GM12878 (cell line): Measurements from ENCODE around the gene MICALL2. TPM values are rescaled to one million over a fixed set of nuclear protein-coding genes. Genes with fewer than 3 reads are reported as not detected.

Experiments used
- ATAC-seq: fragments of 200-7000 bp; cut with Tn5 transposase; 3 replicates; pipeline ENCODE4 v1.9.1; 2020; ENCODE audit warnings: mild to moderate bottlenecking, moderate library complexity
- BruUV-seq: library from RNA; stranded (reverse); fragments of 400-500 nt; replicated peaks from 2 replicates; lab custom pipeline; 2021; lab: Mats Ljungman, UMichigan
- CTCF ChIA-PET: fragments of 300-600 bp; sonication (Branson Sonifier 250); formaldehyde crosslinking; extraction: SDS; loops from one replicate; lab custom pipeline; 2021; ENCODE audit warnings: inconsistent platforms; lab: Yijun Ruan, JAX
- POLR2A ChIA-PET: fragments of 350-600 bp; formaldehyde crosslinking; extraction: SDS; loops from one replicate; lab custom pipeline; 2021; ENCODE audit warnings: inconsistent platforms; lab: Charles Lee
- RAD21 ChIA-PET: fragments of 300-600 bp; sonication (Branson Sonifier 250); formaldehyde crosslinking; loops from one replicate; lab custom pipeline; 2023; ENCODE audit warnings: antibody characterized with exemption; ENCODE audit not compliant: unreplicated experiment; lab: Charles Lee
- SMC1A ChIA-PET: fragments of 300-600 bp; sonication (Branson Sonifier 250); formaldehyde crosslinking; loops from one replicate; lab custom pipeline; 2023; ENCODE audit not compliant: unreplicated experiment, uncharacterized antibody; lab: Charles Lee
- DNase-seq: peaks from one replicate; pipeline ENCODE4 v3.0.0-alpha.2; 2011; ENCODE audit warnings: low read depth, low spot score
- FAIRE-seq: peaks from 3 replicates; lab custom pipeline; 2011; peaks lifted over from hg19 to GRCh38; lab: Jason Lieb, UNC
- H2AFZ ChIP-seq: 2 replicates; pipeline ENCODE4 v1.6.0; 2011; ENCODE audit warnings: low read depth, low read length, control low read depth; ENCODE audit not compliant: control insufficient read depth
- H3K27ac ChIP-seq: 2 replicates; pipeline ENCODE4 v1.5.1; 2011; ENCODE audit warnings: control low read depth; ENCODE audit not compliant: control insufficient read depth, insufficient read depth
- H3K27me3 ChIP-seq, 2 experiments: replicated peaks in 1 of 2; 2 replicates each; pipeline versions ENCODE4 v1.6.0 to v1.6.1; 2011; ENCODE audit warnings: low read length in 1 of 2; ENCODE audit not compliant: control insufficient read depth in 2 of 2, insufficient read depth in 2 of 2
- H3K36me3 ChIP-seq, 2 experiments: 2 replicates each; pipeline ENCODE4 v1.5.1; 2011; ENCODE audit warnings: low read length in 1 of 2; ENCODE audit not compliant: control insufficient read depth in 2 of 2, insufficient read depth in 2 of 2
- H3K4me1 ChIP-seq: 2 replicates; pipeline ENCODE4 v1.6.1; 2011; ENCODE audit warnings: mild to moderate bottlenecking, low read length, moderate library complexity, mixed read lengths; ENCODE audit not compliant: control insufficient read depth, insufficient read depth
- H3K4me2 ChIP-seq: 2 replicates; pipeline ENCODE4 v1.6.0; 2011; ENCODE audit warnings: control low read depth; ENCODE audit not compliant: control insufficient read depth, insufficient read depth
- H3K4me3 ChIP-seq: fragments of 200-600 bp; sonication (generic); 2 replicates; pipeline ENCODE4 v1.5.1; 2016
- H3K79me2 ChIP-seq: 2 replicates; pipeline ENCODE4 v1.6.0; 2011; ENCODE audit warnings: low read length; ENCODE audit not compliant: control insufficient read depth, insufficient read depth
- H3K9ac ChIP-seq: 2 replicates; pipeline ENCODE4 v1.8.0; 2011; ENCODE audit warnings: low read length, control low read depth, mixed read lengths; ENCODE audit not compliant: control insufficient read depth, insufficient read depth
- H3K9me3 ChIP-seq: replicated peaks from 3 replicates; pipeline ENCODE4 v1.5.1; 2011; ENCODE audit warnings: mild to moderate bottlenecking, low read length; ENCODE audit not compliant: control insufficient read depth, insufficient read depth
- H4K20me1 ChIP-seq: 2 replicates; pipeline ENCODE4 v1.6.0; 2011; ENCODE audit not compliant: control insufficient read depth, insufficient read depth
- BHLHE40 ChIP-seq, 2 experiments: fragments of 450-650 bp in 1 of 2; IDR thresholded peaks; 2 replicates each; pipeline ENCODE4 v1.6.1; 2011 to 2017; ENCODE audit warnings: low read depth in 2 of 2, borderline replicate concordance in 1 of 2, improper control_type of control experiment in 1 of 2, low read length in 1 of 2, mild to moderate bottlenecking in 1 of 2
- CREM ChIP-seq: IDR thresholded peaks from 2 replicates; pipeline ENCODE4 v1.6.1; 2014; ENCODE audit warnings: antibody characterized with exemption, low read depth
- IKZF1 ChIP-seq: fragments of 450-650 bp; conservative IDR thresholded peaks from 2 replicates; pipeline ENCODE4 v1.6.1; 2017; ENCODE audit warnings: antibody characterized with exemption, mild to moderate bottlenecking
- LARP7 ChIP-seq: fragments of 450-650 bp; IDR thresholded peaks from 2 replicates; pipeline ENCODE4 v1.6.1; 2017; ENCODE audit warnings: mild to moderate bottlenecking
- MXI1 ChIP-seq: fragments of 150-350 bp; IDR thresholded peaks from 2 replicates; pipeline ENCODE4 v1.6.1; 2011; ENCODE audit warnings: low read depth, mild to moderate bottlenecking, inconsistent platforms, low read length, improper control_type of control experiment
- MYB ChIP-seq: fragments of 150-350 bp; IDR thresholded peaks from 2 replicates; pipeline ENCODE4 v1.6.1; 2014; ENCODE audit warnings: mild to moderate bottlenecking, low read depth, low read length, borderline replicate concordance
- NR2C2 ChIP-seq: IDR thresholded peaks from 2 replicates; pipeline ENCODE4 v1.6.1; 2011; ENCODE audit warnings: borderline replicate concordance, low read depth; ENCODE audit not compliant: control insufficient read depth, insufficient read length
- PBX3 ChIP-seq: IDR thresholded peaks from 2 replicates; pipeline ENCODE4 v1.6.1; 2011; ENCODE audit warnings: mild to moderate bottlenecking, low read depth, low read length, moderate library complexity; ENCODE audit not compliant: insufficient replicate concordance
- RAD51 ChIP-seq: fragments of 450-650 bp; IDR thresholded peaks from 2 replicates; pipeline ENCODE4 v1.6.1; 2016; ENCODE audit warnings: moderate library complexity, mild to moderate bottlenecking, inconsistent platforms
- RUNX3 ChIP-seq: IDR thresholded peaks from 2 replicates; pipeline ENCODE4 v1.6.1; 2012; ENCODE audit warnings: low read length, inconsistent platforms
- SMC3 ChIP-seq: IDR thresholded peaks from 2 replicates; pipeline ENCODE4 v1.6.1; 2011; ENCODE audit warnings: low read length, improper control_type of control experiment, borderline replicate concordance
- SREBF2 ChIP-seq: IDR thresholded peaks from 2 replicates; pipeline ENCODE4 v1.6.1; 2012; ENCODE audit warnings: mild to moderate bottlenecking, low read length
- TCF3 ChIP-seq: IDR thresholded peaks from 2 replicates; pipeline ENCODE4 v1.6.1; 2012; ENCODE audit warnings: low read depth, mild to moderate bottlenecking, low read length, borderline replicate concordance; ENCODE audit not compliant: insufficient read depth
- ZNF24 ChIP-seq: fragments of 450-650 bp; IDR thresholded peaks from 2 replicates; pipeline ENCODE4 v1.6.1; 2017; ENCODE audit warnings: antibody characterized with exemption, mild to moderate bottlenecking
- WGBS: methylation state at CpG from one replicate; pipeline ENCODE4 v1.1.6; 2016; ENCODE audit warnings: low lambda C conversion rate; ENCODE audit not compliant: insufficient replicate concordance, insufficient coverage; ENCODE audit errors: missing lambda C conversion rate; 5-methylcytosine and 5-hydroxymethylcytosine counted together
- in situ Hi-C: fragments of 300-500 bp; cut with MboI; formaldehyde crosslinking; loops from 9 replicates; pipeline ENCODE4 v1.14.3; 2018; ENCODE audit warnings: mixed read lengths
- intact Hi-C: fragments of 100-400 bp; cut with micrococcal nuclease; formaldehyde crosslinking; loops from one replicate; pipeline ENCODE4 v1.14.2; 2022; ENCODE audit not compliant: unreplicated experiment
- polyA plus RNA-seq, 11 experiments: library from polyadenylated mRNA; depleted of rRNA in 4 of 11; unstranded in 6 of 11; stranded (reverse) in 5 of 11; fragments of >200 nt; fragmentation: Nextera tagmentation in 4 of 11; fragmentation: Illumina TruSeq in 1 of 11; extraction: Ambion mirVana in 4 of 11; extraction: Trizol in 1 of 11; gene quantifications; 1 replicate in 1 of 11; 2 replicates in 10 of 11; pipeline versions ENCODE4 v1.2.1 to v1.2.3, GENCODE V29; 2011 to 2016; ENCODE audit warnings: inconsistent platforms in 2 of 11, missing spikeins in 2 of 11, low read depth in 1 of 11
- total RNA-seq, 4 experiments: library from RNA; depleted of rRNA in 3 of 4; stranded (reverse); fragments of >200 nt in 3 of 4; fragmentation: Illumina TruSeq in 1 of 4; extraction: Trizol in 1 of 4; gene quantifications; 2 replicates each; pipeline versions ENCODE4 v1.2.1 to v1.2.3, GENCODE V29; 2013 to 2021
- TF ChIP-seq, protein P1 (sequence below): fragments of 450-650 bp; IDR thresholded peaks from 2 replicates; pipeline ENCODE4 v1.6.1; 2017; ENCODE audit warnings: borderline replicate concordance

Gene MICALL2
- total and polyA plus RNA-seq, 10 of the 15 experiments (the other 5 are each of a cell fraction or from before 2014, with no cell fraction given): 0.04 to 1.7 (median 0.83) TPM; not detected in 3

GRCh38 chr7:1440620-1441019 lies 18.6 kb downstream of the MICALL2 start:
- DNase-seq (no peak), FAIRE-seq (no peak), ATAC-seq (no peak)
- Histone ChIP-seq H3K79me2 (no peaks in the 10 kb centered on the region), H2AFZ (no peak overlapping the region), H3K9me3 (no peaks in the 10 kb centered on the region), H3K27me3 (no peaks in the 10 kb centered on the region; a peak in 1 of 4 replicates), H3K36me3 (no peaks in the 10 kb centered on the region), H4K20me1 (no peaks in the 10 kb centered on the region), H3K27ac (no peak overlapping the region), H3K4me2 (no peak overlapping the region), H3K9ac (no peak overlapping the region), H3K4me3 (no peak overlapping the region), H3K4me1 (no peaks in the 10 kb centered on the region)
- ChIA-PET CTCF (interaction anchor here (1.0 kb wide), 1 partner anchor 34 kb away, joined by 3 read pairs; no protein-coding TSS in a partner anchor), SMC1A (no interaction called here), RAD21 (no interaction called here), POLR2A (no interaction called here)
- no TSS peak for BruUV-seq
- TF ChIP-seq TCF3 (no peak), SMC3 (no peak), CREM (no peak), SREBF2 (no peak), BHLHE40 (IDR thresholded peaks at IDR 0.05; ENCODE audit: borderline replicate concordance in 1 of 2, low read depth in 2 of 2, low read length in 1 of 2) (no peak), LARP7 (no peak), MXI1 (no peak), NR2C2 (no peak), MYB (no peak), ZNF24 (no peak), RAD51 (no peak), RUNX3 (no peak), PBX3 (no peak), IKZF1 (no peak)
- TF ChIP-seq, protein P1, sequence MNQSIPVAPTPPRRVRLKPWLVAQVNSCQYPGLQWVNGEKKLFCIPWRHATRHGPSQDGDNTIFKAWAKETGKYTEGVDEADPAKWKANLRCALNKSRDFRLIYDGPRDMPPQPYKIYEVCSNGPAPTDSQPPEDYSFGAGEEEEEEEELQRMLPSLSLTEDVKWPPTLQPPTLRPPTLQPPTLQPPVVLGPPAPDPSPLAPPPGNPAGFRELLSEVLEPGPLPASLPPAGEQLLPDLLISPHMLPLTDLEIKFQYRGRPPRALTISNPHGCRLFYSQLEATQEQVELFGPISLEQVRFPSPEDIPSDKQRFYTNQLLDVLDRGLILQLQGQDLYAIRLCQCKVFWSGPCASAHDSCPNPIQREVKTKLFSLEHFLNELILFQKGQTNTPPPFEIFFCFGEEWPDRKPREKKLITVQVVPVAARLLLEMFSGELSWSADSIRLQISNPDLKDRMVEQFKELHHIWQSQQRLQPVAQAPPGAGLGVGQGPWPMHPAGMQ: no peak
- in situ Hi-C loops (no loop called here), intact Hi-C loops (no loop called here)
- WGBS: 45% methylated on average over 10 of the region's 10 CpGs
